PC-9 (cell line): Measurements from ENCODE around the gene CTTNBP2. TPM values are rescaled to one million over a fixed set of nuclear protein-coding genes. Genes with fewer than 3 reads are reported as not detected.

Source experiments
- BruUV-seq: library from RNA; stranded (reverse); fragments of 400-500 nt; replicated peaks from 2 replicates; lab custom pipeline; 2021; lab: Mats Ljungman, UMichigan
- CTCF ChIA-PET: fragments of 300-600 bp; sonication (Branson Sonifier 250); formaldehyde crosslinking; loops from one replicate; lab custom pipeline; 2022; ENCODE audit warnings: antibody characterized with exemption; lab: Charles Lee
- POLR2A ChIA-PET: fragments of 300-600 bp; sonication (Branson Sonifier 250); formaldehyde crosslinking; loops from one replicate; lab custom pipeline; 2022; ENCODE audit warnings: antibody characterized with exemption; ENCODE audit not compliant: unreplicated experiment; lab: Charles Lee
- DNase-seq, 2 experiments: peaks; one replicate each; pipeline versions ENCODE4 v3.0.0 to v3.0.0-alpha.2; 2015 to 2022; ENCODE audit warnings: mixed read lengths in 1 of 2
- H2AFZ ChIP-seq: fragments of 200-600 bp; sonication (generic); 2 replicates; pipeline ENCODE4 v1.8.1; 2017; ENCODE audit warnings: antibody characterized with exemption
- H3F3A ChIP-seq: fragments of 200-600 bp; sonication (generic); 2 replicates; pipeline ENCODE4 v1.8.1; 2017; ENCODE audit warnings: antibody characterized with exemption, mild to moderate bottlenecking, low read depth; ENCODE audit not compliant: insufficient read depth
- H3K27ac ChIP-seq: fragments of 200-600 bp; sonication (generic); 2 replicates; pipeline ENCODE4 v1.6.1; 2016; ENCODE audit warnings: mixed run types
- H3K27me3 ChIP-seq: fragments of 200-600 bp; sonication (generic); 2 replicates; pipeline ENCODE4 v1.6.1; 2016; ENCODE audit warnings: low read depth, mixed run types; ENCODE audit not compliant: insufficient read depth
- H3K36me3 ChIP-seq: fragments of 200-600 bp; sonication (generic); 2 replicates; pipeline ENCODE4 v1.6.1; 2016; ENCODE audit warnings: low read depth, mixed run types
- H3K4me1 ChIP-seq: fragments of 200-600 bp; sonication (generic); replicated peaks from 2 replicates; pipeline ENCODE4 v1.6.1; 2016; ENCODE audit warnings: mixed run types; ENCODE audit not compliant: insufficient read depth
- H3K4me2 ChIP-seq: fragments of 200-600 bp; sonication (generic); 2 replicates; pipeline ENCODE4 v1.6.1; 2017; ENCODE audit warnings: mixed run types
- H3K4me3 ChIP-seq: fragments of 200-600 bp; sonication (generic); 2 replicates; pipeline ENCODE4 v1.6.1; 2016; ENCODE audit warnings: mixed run types
- H3K79me2 ChIP-seq: fragments of 200-600 bp; sonication (generic); 2 replicates; pipeline ENCODE4 v1.6.1; 2017; ENCODE audit warnings: low read depth, mixed run types
- H3K9me2 ChIP-seq: fragments of 200-600 bp; sonication (generic); 2 replicates; pipeline ENCODE4 v1.8.1; 2017; ENCODE audit warnings: mild to moderate bottlenecking; ENCODE audit not compliant: insufficient read depth
- H3K9me3 ChIP-seq: fragments of 200-600 bp; sonication (generic); 2 replicates; pipeline ENCODE4 v1.8.1; 2016; ENCODE audit warnings: low read depth; ENCODE audit not compliant: insufficient read depth
- H4K20me1 ChIP-seq: fragments of 200-600 bp; sonication (generic); 2 replicates; pipeline ENCODE4 v1.8.1; 2017; ENCODE audit not compliant: insufficient read depth
- EZH2 ChIP-seq: fragments of 200-600 bp; sonication (generic); IDR thresholded peaks from 2 replicates; pipeline ENCODE4 v1.8.0; 2017; ENCODE audit warnings: antibody characterized with exemption, low read depth
- intact Hi-C: fragments of 100-400 bp; cut with micrococcal nuclease; formaldehyde crosslinking; loops from one replicate; pipeline ENCODE4 v1.10.0; 2022; ENCODE audit not compliant: unreplicated experiment
- total RNA-seq: library from RNA; stranded (reverse); gene quantifications from 2 replicates; pipeline ENCODE4 v1.2.3, GENCODE V29; 2021
- TF ChIP-seq, protein P1 (sequence below): fragments of 200-600 bp; sonication (generic); conservative IDR thresholded peaks from 2 replicates; pipeline ENCODE4 v1.6.1; 2017; ENCODE audit warnings: mixed run types, antibody characterized with exemption, mild to moderate bottlenecking, moderate library complexity

The CTTNBP2 gene
- total RNA-seq, 1 experiment from 2014 or later, result not detected

DNA sequence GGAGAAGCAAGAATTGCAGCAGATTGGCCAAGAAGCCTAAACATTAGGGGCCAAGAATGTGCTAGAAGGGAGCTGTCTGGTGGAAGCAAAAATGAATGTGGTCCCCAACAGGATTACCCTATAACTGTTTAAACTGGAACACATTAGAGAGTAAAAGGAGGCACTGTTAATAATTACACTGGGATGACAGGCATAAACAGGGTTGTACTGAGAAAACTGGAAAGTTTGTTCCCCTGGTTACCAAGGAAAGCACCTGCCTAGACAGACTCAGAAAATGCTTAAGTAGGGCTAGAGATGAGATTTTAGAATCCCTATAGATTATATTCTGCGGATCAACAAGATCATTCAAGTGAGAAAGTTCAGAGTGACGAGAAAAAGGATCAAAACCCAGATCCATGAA, 100.8 kb downstream of the CTTNBP2 start:
- Histone ChIP-seq H3K79me2 (no peaks in the 10 kb centered on the region), H3K4me3 (no peak overlapping the region), H2AFZ (no peak overlapping the region), H3K27ac (no peak overlapping the region), H3F3A (no peaks in the 10 kb centered on the region), H3K36me3 (no peaks in the 10 kb centered on the region), H3K27me3 (no peaks in the 10 kb centered on the region), H3K9me3 (no peaks in the 10 kb centered on the region), H3K4me2 (no peak overlapping the region), H4K20me1 (no peaks in the 10 kb centered on the region), H3K9me2 (no peaks in the 10 kb centered on the region), H3K4me1 (no peaks in the 10 kb centered on the region)
- BruUV-seq, result no TSS peak
- TF ChIP-seq, protein P1, sequence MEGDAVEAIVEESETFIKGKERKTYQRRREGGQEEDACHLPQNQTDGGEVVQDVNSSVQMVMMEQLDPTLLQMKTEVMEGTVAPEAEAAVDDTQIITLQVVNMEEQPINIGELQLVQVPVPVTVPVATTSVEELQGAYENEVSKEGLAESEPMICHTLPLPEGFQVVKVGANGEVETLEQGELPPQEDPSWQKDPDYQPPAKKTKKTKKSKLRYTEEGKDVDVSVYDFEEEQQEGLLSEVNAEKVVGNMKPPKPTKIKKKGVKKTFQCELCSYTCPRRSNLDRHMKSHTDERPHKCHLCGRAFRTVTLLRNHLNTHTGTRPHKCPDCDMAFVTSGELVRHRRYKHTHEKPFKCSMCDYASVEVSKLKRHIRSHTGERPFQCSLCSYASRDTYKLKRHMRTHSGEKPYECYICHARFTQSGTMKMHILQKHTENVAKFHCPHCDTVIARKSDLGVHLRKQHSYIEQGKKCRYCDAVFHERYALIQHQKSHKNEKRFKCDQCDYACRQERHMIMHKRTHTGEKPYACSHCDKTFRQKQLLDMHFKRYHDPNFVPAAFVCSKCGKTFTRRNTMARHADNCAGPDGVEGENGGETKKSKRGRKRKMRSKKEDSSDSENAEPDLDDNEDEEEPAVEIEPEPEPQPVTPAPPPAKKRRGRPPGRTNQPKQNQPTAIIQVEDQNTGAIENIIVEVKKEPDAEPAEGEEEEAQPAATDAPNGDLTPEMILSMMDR, result no peak
- TF ChIP-seq EZH2, result no peak
- ChIA-PET CTCF (no interaction called here), POLR2A (no interaction called here)
- intact Hi-C loops, result no loop called here
- no peak for DNase-seq

DNA sequence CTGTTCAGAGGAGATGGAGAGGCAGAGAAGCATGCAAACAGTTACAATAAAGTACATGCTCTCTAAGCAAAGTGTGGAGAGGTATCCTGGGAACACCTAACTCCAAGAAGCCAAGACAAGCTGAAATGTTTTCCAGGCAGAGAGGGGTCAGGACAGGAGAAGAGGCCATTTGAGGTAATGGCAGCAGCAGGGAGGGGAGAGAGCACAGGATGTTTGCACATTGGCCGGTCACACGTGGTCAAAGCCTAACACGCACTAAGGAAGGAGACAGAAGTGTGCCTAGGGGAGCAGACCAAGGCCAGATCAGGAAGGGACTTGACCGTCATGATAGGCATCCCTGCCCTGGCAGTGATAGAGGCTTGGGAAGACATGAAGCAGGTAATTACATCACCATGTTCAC, 101.5 kb downstream of the CTTNBP2 start:
- CTCF ChIA-PET, result no interaction called here
- no peaks in the 10 kb centered on the region for H3K9me3 ChIP-seq
- no peaks in the 10 kb centered on the region for H3K79me2 ChIP-seq
- H2AFZ ChIP-seq, result no peak overlapping the region
- TF ChIP-seq, protein P1, result no peak
- TF ChIP-seq EZH2, result no peak
- no peaks in the 10 kb centered on the region for H3K27me3 ChIP-seq
- H3K4me2 ChIP-seq, result no peak overlapping the region
- H4K20me1 ChIP-seq, result no peaks in the 10 kb centered on the region
- intact Hi-C loops, result no loop called here
- no peak overlapping the region for H3K27ac ChIP-seq
- H3K4me1 ChIP-seq, result no peaks in the 10 kb centered on the region
- no peaks in the 10 kb centered on the region for H3K36me3 ChIP-seq
- no peaks in the 10 kb centered on the region for H3F3A ChIP-seq
- POLR2A ChIA-PET, result no interaction called here
- DNase-seq, result peak in 1 of 2 experiments; percentile 2
- H3K9me2 ChIP-seq, result no peaks in the 10 kb centered on the region
- no TSS peak for BruUV-seq
- no peak overlapping the region for H3K4me3 ChIP-seq

DNA sequence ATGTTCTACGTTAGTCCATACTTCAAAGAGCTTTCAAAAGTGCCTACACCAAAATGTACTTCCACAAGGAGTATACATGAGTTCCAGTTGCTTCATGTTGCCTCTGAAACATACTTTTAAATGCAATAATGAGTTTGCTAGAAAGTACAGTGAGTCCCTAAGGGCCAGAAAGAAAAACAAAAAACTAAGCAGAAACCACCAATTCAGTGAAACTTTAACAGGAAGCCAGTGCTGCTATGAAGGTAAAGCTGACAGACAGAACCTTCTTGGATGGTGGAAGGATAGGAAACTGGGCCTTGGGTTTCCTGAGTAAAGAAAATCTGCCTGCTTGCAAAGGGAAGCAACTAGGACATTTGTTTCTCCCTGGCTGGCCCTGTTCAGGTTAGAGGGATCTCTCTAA, 104.2 kb downstream of the CTTNBP2 start:
- H3K9me3 ChIP-seq, result no peaks in the 10 kb centered on the region
- H2AFZ ChIP-seq, result no peak overlapping the region
- no peak for DNase-seq
- no TSS peak for BruUV-seq
- no peaks in the 10 kb centered on the region for H3K4me1 ChIP-seq
- no peaks in the 10 kb centered on the region for H3K27me3 ChIP-seq
- TF ChIP-seq, protein P1, result no peak
- TF ChIP-seq EZH2, result no peak
- no peaks in the 10 kb centered on the region for H3K9me2 ChIP-seq
- no peak overlapping the region for H3K27ac ChIP-seq
- POLR2A ChIA-PET, result no interaction called here
- CTCF ChIA-PET, result no interaction called here
- no peak overlapping the region for H3K4me3 ChIP-seq
- no peak overlapping the region for H3K4me2 ChIP-seq
- no peaks in the 10 kb centered on the region for H4K20me1 ChIP-seq
- no peaks in the 10 kb centered on the region for H3K79me2 ChIP-seq
- H3K36me3 ChIP-seq, result no peaks in the 10 kb centered on the region
- H3F3A ChIP-seq, result no peaks in the 10 kb centered on the region
- intact Hi-C loops, result no loop called here
